Tibial artery (tissue), 4 donors: ENCODE measurements around the gene PPP1R14C.

ENCODE experiments used
- DNase-seq, 2 donors: peaks; one replicate each; pipeline ENCODE4 v3.0.0-alpha.2; 2019
- H3K27ac ChIP-seq, 2 donors: fragments of 200-600 bp; sonication (generic) in 1 of 2; 1 replicate in 1 of 2; 2 replicates in 1 of 2; pipeline ENCODE4 v1.5.1; 2018 to 2019; ENCODE audit warnings: mild to moderate bottlenecking in 1 of 2
- H3K27me3 ChIP-seq, 2 donors: fragments of 200-600 bp; sonication (generic) in 1 of 2; one replicate each; pipeline versions ENCODE4 v1.5.1 to v1.6.0; 2016 to 2019
- H3K36me3 ChIP-seq, 3 donors: fragments of 200-600 bp; sonication (generic) in 2 of 3; one replicate each; pipeline ENCODE4 v1.5.1; 2016 to 2019; ENCODE audit warnings: mild to moderate bottlenecking in 2 of 3
- H3K4me1 ChIP-seq, 4 donors: fragments of 200-600 bp; sonication (generic) in 2 of 4; 1 replicate in 3 of 4; 2 replicates in 1 of 4; pipeline ENCODE4 v1.5.1; 2016 to 2019
- H3K4me3 ChIP-seq, 2 donors: fragments of 200-600 bp; sonication (generic) in 1 of 2; 1 replicate in 1 of 2; 2 replicates in 1 of 2; pipeline ENCODE4 v1.5.1; 2018 to 2019; ENCODE audit warnings: mild to moderate bottlenecking in 2 of 2
- H3K9me3 ChIP-seq, 3 donors: fragments of 200-600 bp; sonication (generic) in 1 of 3; one replicate each; pipeline ENCODE4 v1.5.1; 2016 to 2019
- intact Hi-C: fragments of 100-400 bp; cut with DNase I; formaldehyde crosslinking; loops from one replicate; pipeline ENCODE4 v1.15.0; 2023; ENCODE audit warnings: low total_unique reads
- TF ChIP-seq, protein P1 (sequence below), 2 experiments: fragments of 200-600 bp in 1 of 2; fragments of 450-650 bp in 1 of 2; IDR thresholded peaks; one replicate each; pipeline ENCODE4 v1.5.1; 2017 to 2019; ENCODE audit warnings: antibody characterized with exemption in 2 of 2, mild to moderate bottlenecking in 1 of 2, moderate library complexity in 1 of 2

PPP1R14C gene

DNA sequence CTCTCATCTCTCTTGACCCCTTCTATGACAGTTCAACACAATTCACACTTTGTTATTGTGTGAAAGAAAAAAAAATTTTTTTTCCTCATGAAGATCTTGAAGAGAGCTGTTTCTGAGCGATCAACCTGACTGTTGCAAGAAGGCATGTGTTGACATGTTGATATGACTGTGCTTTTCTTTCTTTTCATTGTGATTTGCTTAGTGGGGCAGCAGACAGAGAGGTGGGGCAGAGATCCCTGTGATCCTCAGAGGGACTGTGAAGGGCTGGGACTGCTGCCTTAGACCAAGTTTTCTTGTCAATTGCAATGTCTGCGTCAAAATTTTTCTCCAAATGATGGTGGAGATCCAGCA lies 155.2 kb downstream of the PPP1R14C start:
- Histone ChIP-seq H3K36me3 (no peaks in the 10 kb centered on the region), H3K4me3 (no peak overlapping the region), H3K27ac (no peak overlapping the region), H3K4me1 (no peaks in the 10 kb centered on the region), H3K27me3 (no peaks in the 10 kb centered on the region), H3K9me3 (peaks cover 0 to 15% (median 9%) of the 10 kb centered on the region in 3 donors)
- no peak for DNase-seq
- TF ChIP-seq, protein P1, sequence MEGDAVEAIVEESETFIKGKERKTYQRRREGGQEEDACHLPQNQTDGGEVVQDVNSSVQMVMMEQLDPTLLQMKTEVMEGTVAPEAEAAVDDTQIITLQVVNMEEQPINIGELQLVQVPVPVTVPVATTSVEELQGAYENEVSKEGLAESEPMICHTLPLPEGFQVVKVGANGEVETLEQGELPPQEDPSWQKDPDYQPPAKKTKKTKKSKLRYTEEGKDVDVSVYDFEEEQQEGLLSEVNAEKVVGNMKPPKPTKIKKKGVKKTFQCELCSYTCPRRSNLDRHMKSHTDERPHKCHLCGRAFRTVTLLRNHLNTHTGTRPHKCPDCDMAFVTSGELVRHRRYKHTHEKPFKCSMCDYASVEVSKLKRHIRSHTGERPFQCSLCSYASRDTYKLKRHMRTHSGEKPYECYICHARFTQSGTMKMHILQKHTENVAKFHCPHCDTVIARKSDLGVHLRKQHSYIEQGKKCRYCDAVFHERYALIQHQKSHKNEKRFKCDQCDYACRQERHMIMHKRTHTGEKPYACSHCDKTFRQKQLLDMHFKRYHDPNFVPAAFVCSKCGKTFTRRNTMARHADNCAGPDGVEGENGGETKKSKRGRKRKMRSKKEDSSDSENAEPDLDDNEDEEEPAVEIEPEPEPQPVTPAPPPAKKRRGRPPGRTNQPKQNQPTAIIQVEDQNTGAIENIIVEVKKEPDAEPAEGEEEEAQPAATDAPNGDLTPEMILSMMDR (IDR thresholded peaks at IDR 0.05) = no peak
- intact Hi-C loops = no loop called here

DNA sequence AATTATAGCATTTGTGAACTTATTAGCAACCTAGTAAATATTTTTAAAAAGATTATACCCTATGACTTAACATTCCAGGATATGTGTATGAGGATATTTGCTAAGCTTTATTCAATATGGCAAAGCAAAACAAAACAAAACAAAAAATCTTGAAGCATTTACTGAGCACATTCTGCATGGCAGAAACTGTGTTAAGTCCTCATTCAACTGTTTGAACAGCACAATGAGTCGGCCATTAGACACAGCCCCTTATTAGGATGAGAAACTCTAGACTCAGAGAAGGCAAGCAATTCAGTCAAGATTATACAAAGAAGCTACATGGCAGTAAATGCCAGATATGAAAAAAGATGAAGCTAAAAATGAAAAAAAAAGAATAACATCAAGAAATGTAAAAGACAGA lies 155.8 kb downstream of the PPP1R14C start:
- TF ChIP-seq, protein P1 (IDR thresholded peaks at IDR 0.05) = no peak
- no peaks in the 10 kb centered on the region for H3K36me3 ChIP-seq
- intact Hi-C loops = no loop called here
- no peak for DNase-seq
- peaks cover 0 to 15% (median 9%) of the 10 kb centered on the region in 3 donors for H3K9me3 ChIP-seq
- H3K27me3 ChIP-seq = no peaks in the 10 kb centered on the region
- no peaks in the 10 kb centered on the region for H3K4me1 ChIP-seq
- H3K27ac ChIP-seq = no peak overlapping the region
- H3K4me3 ChIP-seq = no peak overlapping the region
